Measurements from ENCODE around the gene LRRC53. TPM values are rescaled to one million over a fixed set of nuclear protein-coding genes. Genes with fewer than 3 reads are reported as not detected.

Gene LRRC53
- total RNA-seq, 1 experiment from 2014 or later, result not detected

Other genes starting within 250 kb of the LRRC53 start
- not detected in 2 replicates for gene ERICH3, start 161.2 kb upstream of the LRRC53 start, total RNA-seq (2014; rRNA removed; shearing (Covaris generic))
- gene CRYZ, start 220.4 kb upstream of the LRRC53 start, total RNA-seq (2014; rRNA removed; shearing (Covaris generic)), result 84.0 and 101 TPM in 2 replicates
- 25.8 and 41.4 TPM in 2 replicates for gene TYW3, start 220.5 kb upstream of the LRRC53 start, total RNA-seq (2014; rRNA removed; shearing (Covaris generic))

All from SJSA1 (cell line).